DOHH2 (cell line): ENCODE data around the gene TAF5L.

ENCODE experiments used
- H3F3A ChIP-seq: fragments of 200-600 bp; sonication (generic), shearing (Covaris generic); 2 replicates; pipeline ENCODE4 v1.6.0; 2016; ENCODE audit warnings: antibody characterized with exemption, mild to moderate bottlenecking; ENCODE audit not compliant: control insufficient read depth, insufficient read depth
- H3K27ac ChIP-seq: fragments of 200-600 bp; sonication (generic); 2 replicates; pipeline ENCODE4 v1.5.1; 2014; ENCODE audit warnings: low read depth, mild to moderate bottlenecking, low read length, moderate library complexity
- H3K27me3 ChIP-seq: fragments of 200-600 bp; sonication (generic); 2 replicates; pipeline ENCODE4 v1.6.1; 2014; ENCODE audit warnings: mild to moderate bottlenecking, low read length, mixed read lengths; ENCODE audit not compliant: control insufficient read depth
- H3K36me3 ChIP-seq: fragments of 200-600 bp; sonication (generic); 2 replicates; pipeline ENCODE4 v1.6.1; 2014; ENCODE audit warnings: mild to moderate bottlenecking, low read length, moderate library complexity, mixed read lengths; ENCODE audit not compliant: control insufficient read depth
- H3K4me1 ChIP-seq: fragments of 200-600 bp; sonication (generic); 2 replicates; pipeline ENCODE4 v1.6.1; 2014; ENCODE audit warnings: mild to moderate bottlenecking, low read length, mixed read lengths; ENCODE audit not compliant: control insufficient read depth
- H3K4me2 ChIP-seq: fragments of 200-600 bp; sonication (generic); 2 replicates; pipeline ENCODE4 v1.6.0; 2014; ENCODE audit warnings: mild to moderate bottlenecking, low read length, moderate library complexity
- H3K4me3 ChIP-seq: fragments of 200-600 bp; sonication (generic); 2 replicates; pipeline ENCODE4 v1.5.1; 2014; ENCODE audit warnings: mild to moderate bottlenecking, low read length, mixed read lengths
- H3K79me2 ChIP-seq: fragments of 200-600 bp; sonication (generic); 2 replicates; pipeline ENCODE4 v1.6.1; 2014; ENCODE audit warnings: mild to moderate bottlenecking, low read length, mixed read lengths; ENCODE audit not compliant: control insufficient read depth
- H3K9me2 ChIP-seq: fragments of 200-600 bp; sonication (generic); replicated peaks from 2 replicates; pipeline ENCODE4 v1.6.1; 2014; ENCODE audit warnings: mild to moderate bottlenecking, low read length, mixed read lengths; ENCODE audit not compliant: control insufficient read depth
- H3K9me3 ChIP-seq: fragments of 200-600 bp; sonication (generic); 2 replicates; pipeline ENCODE4 v1.6.1; 2014; ENCODE audit warnings: antibody characterized with exemption, low read length, mixed read lengths; ENCODE audit not compliant: control insufficient read depth, insufficient read depth
- H4K20me1 ChIP-seq: fragments of 200-600 bp; sonication (generic); 2 replicates; pipeline ENCODE4 v1.6.0; 2014; ENCODE audit warnings: low read depth, mild to moderate bottlenecking, antibody characterized with exemption, low read length, moderate library complexity; ENCODE audit not compliant: control insufficient read depth, insufficient read depth
- CTCF ChIP-seq: fragments of 200-600 bp; sonication (generic); IDR thresholded peaks from one replicate; pipeline ENCODE4 v1.5.1; 2014; ENCODE audit warnings: antibody characterized with exemption, mild to moderate bottlenecking, low read depth, low read length; ENCODE audit not compliant: poor library complexity, severe bottlenecking
- EZH2phosphoT487 ChIP-seq: fragments of 200-600 bp; sonication (generic); IDR thresholded peaks from 2 replicates; pipeline ENCODE4 v1.6.1; 2017; ENCODE audit warnings: borderline replicate concordance, mild to moderate bottlenecking, antibody characterized with exemption, low read length, moderate library complexity, mixed read lengths

The TAF5L gene

GRCh38 chr1:229620876-229621275 lies 5.0 kb downstream of the TAF5L start:
- H3F3A ChIP-seq = no peaks in the 10 kb centered on the region
- TF ChIP-seq CTCF (no peak), EZH2phosphoT487 (no peak)
- no peak overlapping the region for H3K4me2 ChIP-seq
- H3K4me1 ChIP-seq = peaks cover 16% of the 10 kb centered on the region
- peaks cover 14% of the 10 kb centered on the region; the same call in 1 of the 2 replicates for H3K36me3 ChIP-seq
- peaks cover 3% of the 10 kb centered on the region; the same call in 1 of the 2 replicates for H4K20me1 ChIP-seq
- no peak overlapping the region for H3K4me3 ChIP-seq
- no peaks in the 10 kb centered on the region for H3K9me3 ChIP-seq
- no peaks in the 10 kb centered on the region for H3K9me2 ChIP-seq
- H3K27me3 ChIP-seq = no peaks in the 10 kb centered on the region
- H3K27ac ChIP-seq = no peak overlapping the region
- H3K79me2 ChIP-seq = peaks cover 94% of the 10 kb centered on the region

- Histone ChIP-seq H3F3A (no peaks in the 10 kb centered on the region), H3K4me3 (no peak overlapping the region), H3K27me3 (no peaks in the 10 kb centered on the region), H3K4me1 (peaks cover 14% of the 10 kb centered on the region), H3K9me3 (no peaks in the 10 kb centered on the region), H3K27ac (no peak overlapping the region), H3K79me2 (peaks cover 94% of the 10 kb centered on the region), H3K9me2 (no peaks in the 10 kb centered on the region), H4K20me1 (peaks cover 3% of the 10 kb centered on the region; the same call in 1 of the 2 replicates), H3K4me2 (no peak overlapping the region), H3K36me3 (peaks cover 15% of the 10 kb centered on the region)
- TF ChIP-seq EZH2phosphoT487 (no peak), CTCF (no peak)
Measured at GRCh38 chr1:229619614-229620013, 6.3 kb downstream of the TAF5L start.

GRCh38 chr1:229619002-229619401 lies 6.9 kb downstream of the TAF5L start:
- H3K4me3 ChIP-seq = no peak overlapping the region
- TF ChIP-seq CTCF (no peak), EZH2phosphoT487 (no peak)
- H3K27ac ChIP-seq = no peak overlapping the region
- H3K4me1 ChIP-seq = peaks cover 8% of the 10 kb centered on the region
- H3F3A ChIP-seq = no peaks in the 10 kb centered on the region
- H3K36me3 ChIP-seq = peaks cover 21% of the 10 kb centered on the region
- no peaks in the 10 kb centered on the region for H3K9me2 ChIP-seq
- H3K79me2 ChIP-seq = peaks cover 94% of the 10 kb centered on the region
- peaks cover 3% of the 10 kb centered on the region; the same call in 1 of the 2 replicates for H4K20me1 ChIP-seq
- H3K9me3 ChIP-seq = no peaks in the 10 kb centered on the region
- no peaks in the 10 kb centered on the region for H3K27me3 ChIP-seq
- H3K4me2 ChIP-seq = no peak overlapping the region
